HG02981 (cell line): ENCODE measurements around the gene DDX53.

Experiments
- ATAC-seq: cut with Tn5 transposase; IDR thresholded peaks from one replicate; pipeline ENCODE4 v1.9.1; 2021; ENCODE audit warnings: mild to moderate bottlenecking, moderate library complexity; ENCODE audit not compliant: unreplicated experiment

DDX53 gene

GRCh38 chrX:22999696-23000223, at the start of gene DDX53:
Gene DDX53 (plus strand): TSS chrX:22999960. CDS start chrX:23000058, 98 bp downstream.
- no peak for ATAC-seq

- ATAC-seq, result no peak
Measured at GRCh38 chrX:22950269-22951266, 49.2 kb upstream of the DDX53 start.

- no peak for ATAC-seq
Measured at GRCh38 chrX:22952010-22952409, 47.8 kb upstream of the DDX53 start.

- ATAC-seq, result no peak
Measured at GRCh38 chrX:22958250-22958649, 41.5 kb upstream of the DDX53 start.

- ATAC-seq, result no peak
Measured at GRCh38 chrX:22959204-22959920, 40.4 kb upstream of the DDX53 start.

GRCh38 chrX:22963196-22963595, 36.6 kb upstream of the DDX53 start:
- no peak for ATAC-seq

GRCh38 chrX:22968494-22968893, 31.3 kb upstream of the DDX53 start:
- no peak for ATAC-seq

- no peak for ATAC-seq
Measured at GRCh38 chrX:22969411-22969810, 30.3 kb upstream of the DDX53 start.

- ATAC-seq, result no peak
Measured at GRCh38 chrX:22970861-22971260, 28.9 kb upstream of the DDX53 start.

GRCh38 chrX:22974616-22975015, 25.1 kb upstream of the DDX53 start:
- ATAC-seq, result no peak

GRCh38 chrX:22975786-22976185, 24.0 kb upstream of the DDX53 start:
- ATAC-seq, result no peak

- no peak for ATAC-seq
Measured at GRCh38 chrX:22985958-22986357, 13.8 kb upstream of the DDX53 start.

- ATAC-seq, result no peak
Measured at GRCh38 chrX:22987452-22987851, 12.3 kb upstream of the DDX53 start.

GRCh38 chrX:23003116-23003515, 3.4 kb downstream of the DDX53 start:
- no peak for ATAC-seq

GRCh38 chrX:23008431-23009099, 8.8 kb downstream of the DDX53 start:
- ATAC-seq, result no peak

- ATAC-seq, result no peak
Measured at GRCh38 chrX:23012162-23012561, 12.4 kb downstream of the DDX53 start.

- no peak for ATAC-seq
Measured at GRCh38 chrX:23012636-23013035, 12.9 kb downstream of the DDX53 start.

- ATAC-seq, result no peak
Measured at GRCh38 chrX:23013366-23013765, 13.6 kb downstream of the DDX53 start.

- no peak for ATAC-seq
Measured at GRCh38 chrX:23031600-23031999, 31.8 kb downstream of the DDX53 start.

GRCh38 chrX:23035493-23035892, 35.7 kb downstream of the DDX53 start:
- ATAC-seq, result no peak

GRCh38 chrX:23046443-23046842, 46.7 kb downstream of the DDX53 start:
- no peak for ATAC-seq
